Progenitor cell of endocrine pancreas (in vitro differentiated cells): Measurements from ENCODE around the gene RIN2. TPM values are rescaled to one million over a fixed set of nuclear protein-coding genes. Genes with fewer than 3 reads are reported as not detected.

ENCODE experiments used
- DNase-seq: peaks from one replicate; pipeline ENCODE4 v3.0.0; 2021; ENCODE audit warnings: low spot score; ENCODE audit not compliant: unreplicated experiment
- H3K27ac Mint-ChIP-seq: 2 replicates; pipeline ENCODE4 v1.8.0; 2021; ENCODE audit warnings: mild to moderate bottlenecking, moderate library complexity, mixed read lengths
- H3K27me3 Mint-ChIP-seq: 2 replicates; pipeline ENCODE4 v1.8.0; 2021; ENCODE audit warnings: mixed read lengths
- H3K36me3 Mint-ChIP-seq: 2 replicates; pipeline ENCODE4 v1.8.0; 2022; ENCODE audit warnings: mixed read lengths; ENCODE audit not compliant: insufficient read depth
- H3K4me1 Mint-ChIP-seq: 2 replicates; pipeline ENCODE4 v1.8.0; 2021; ENCODE audit warnings: low read depth, mixed read lengths
- H3K4me3 Mint-ChIP-seq: 2 replicates; pipeline ENCODE4 v1.8.0; 2021; ENCODE audit warnings: low read depth, mild to moderate bottlenecking, moderate library complexity, mixed read lengths
- H3K9me3 Mint-ChIP-seq: 2 replicates; pipeline ENCODE4 v1.8.0; 2021; ENCODE audit warnings: low read depth, mixed read lengths
- CTCF ChIP-seq: fragments of 200-600 bp; sonication (generic); IDR thresholded peaks from one replicate; pipeline ENCODE4 v1.5.0; 2021; ENCODE audit warnings: antibody characterized with exemption, mild to moderate bottlenecking; ENCODE audit not compliant: unreplicated experiment
- total RNA-seq: library from RNA; stranded (reverse); gene quantifications from 2 replicates; pipeline ENCODE4 v1.2.1, GENCODE V29; 2021

RIN2 gene
- total RNA-seq, 1 donor from 2014 or later, result 36.1 TPM

DNA sequence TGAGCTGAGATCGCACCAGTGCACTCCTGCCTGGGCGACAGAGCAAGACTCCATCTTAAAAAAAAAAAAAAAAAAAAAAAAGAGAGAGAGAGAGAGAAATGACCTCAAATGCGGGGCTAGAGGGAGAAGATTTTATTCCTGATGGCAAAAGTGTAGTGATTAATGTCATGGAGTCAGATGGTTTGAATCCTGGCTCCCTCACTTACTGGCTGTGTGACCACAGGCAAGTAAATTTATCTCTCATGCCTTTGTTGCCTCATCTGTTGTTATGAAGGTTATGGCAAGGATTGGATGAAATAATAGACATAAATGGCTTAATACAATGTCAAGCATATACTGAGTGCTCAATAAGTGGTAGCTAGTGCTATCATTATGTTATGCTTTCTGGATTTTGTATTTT is 29.3 kb downstream of the RIN2 start:
- Mint-ChIP-seq H3K9me3 (peaks cover 12% of the 10 kb centered on the region), H3K27ac (no peak overlapping the region), H3K36me3 (peaks cover 8% of the 10 kb centered on the region), H3K27me3 (no peaks in the 10 kb centered on the region), H3K4me3 (no peak overlapping the region), H3K4me1 (peaks cover 18% of the 10 kb centered on the region)
- no peak for DNase-seq
- no peak for TF ChIP-seq CTCF

- no peak overlapping the region for H3K27ac Mint-ChIP-seq
- peaks cover 8% of the 10 kb centered on the region for H3K36me3 Mint-ChIP-seq
- no peak for TF ChIP-seq CTCF
- H3K27me3 Mint-ChIP-seq, result no peaks in the 10 kb centered on the region
- no peak for DNase-seq
- H3K9me3 Mint-ChIP-seq, result peaks cover 12% of the 10 kb centered on the region
- no peak overlapping the region for H3K4me3 Mint-ChIP-seq
- peaks cover 18% of the 10 kb centered on the region for H3K4me1 Mint-ChIP-seq
Observed at GRCh38 chr20:19789009-19789408, 31.0 kb downstream of the RIN2 start.

DNA sequence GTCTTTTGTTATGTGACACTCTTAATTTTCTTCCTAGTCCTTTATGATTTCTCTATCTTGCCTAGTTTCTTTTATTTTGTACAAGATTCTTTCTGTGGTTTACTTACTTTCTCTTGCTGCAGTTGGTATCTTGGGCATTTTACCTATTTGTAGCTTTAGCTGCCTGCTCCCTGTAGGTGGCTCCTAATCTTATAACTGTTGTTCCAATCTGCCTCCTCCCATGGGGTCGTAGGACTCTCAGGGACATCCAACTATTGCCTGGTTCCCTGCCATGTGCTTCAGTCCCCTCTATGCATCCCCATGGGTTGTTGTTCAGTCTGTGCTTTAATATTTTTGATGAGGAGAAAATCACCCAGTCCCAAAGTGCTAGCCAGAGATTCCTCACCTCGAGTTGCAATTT is 31.4 kb downstream of the RIN2 start:
- peaks cover 14% of the 10 kb centered on the region for H3K4me1 Mint-ChIP-seq
- no peak overlapping the region for H3K4me3 Mint-ChIP-seq
- H3K36me3 Mint-ChIP-seq, result peaks cover 8% of the 10 kb centered on the region
- peaks cover 12% of the 10 kb centered on the region for H3K9me3 Mint-ChIP-seq
- H3K27me3 Mint-ChIP-seq, result no peaks in the 10 kb centered on the region
- no peak overlapping the region for H3K27ac Mint-ChIP-seq
- TF ChIP-seq CTCF, result no peak
- DNase-seq, result no peak

DNA sequence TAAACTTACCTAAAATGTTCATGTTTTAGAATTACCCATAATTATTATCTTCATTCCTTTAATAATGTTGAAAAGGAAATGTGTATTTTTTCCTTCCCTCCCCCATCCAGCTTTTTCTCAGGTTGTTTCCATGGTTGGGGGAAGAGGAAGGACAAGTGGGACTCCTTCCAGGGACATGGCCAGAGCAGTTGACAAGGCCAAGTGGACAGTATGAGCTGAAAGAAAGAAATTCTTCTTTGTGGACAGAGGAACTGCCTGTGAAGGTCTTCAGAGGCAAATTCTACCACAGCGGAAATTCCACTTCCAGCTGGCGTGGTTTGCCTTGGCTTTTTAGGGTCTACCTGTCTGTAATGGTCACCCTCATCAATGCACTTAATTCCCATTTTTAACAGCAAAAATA is 33.8 kb downstream of the RIN2 start:
- no peak overlapping the region for H3K27ac Mint-ChIP-seq
- TF ChIP-seq CTCF, result no peak
- H3K4me1 Mint-ChIP-seq, result no peaks in the 10 kb centered on the region
- no peak overlapping the region for H3K4me3 Mint-ChIP-seq
- H3K36me3 Mint-ChIP-seq, result peaks cover 8% of the 10 kb centered on the region
- no peaks in the 10 kb centered on the region for H3K27me3 Mint-ChIP-seq
- H3K9me3 Mint-ChIP-seq, result peaks cover 12% of the 10 kb centered on the region
- DNase-seq, result no peak

DNA sequence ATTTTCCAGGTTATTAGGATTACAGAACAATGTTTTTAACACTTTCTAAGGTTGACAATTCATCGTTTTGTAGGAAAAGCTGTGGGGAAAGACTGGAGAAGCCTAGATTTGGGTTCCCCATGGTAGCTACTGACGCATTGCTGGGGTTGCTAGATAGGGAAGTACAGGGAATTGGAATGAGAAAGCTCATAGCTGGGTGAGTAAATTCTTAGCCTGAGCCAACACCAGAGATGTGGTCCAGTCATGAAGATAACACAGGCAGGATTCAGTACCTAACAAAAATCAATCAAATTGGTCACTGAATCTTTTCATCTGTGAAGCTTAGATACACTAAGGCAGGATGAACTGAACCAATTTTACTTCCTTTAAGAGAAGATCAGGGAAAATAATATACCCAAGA is 35.7 kb downstream of the RIN2 start:
- no peak for TF ChIP-seq CTCF
- Mint-ChIP-seq H3K36me3 (peaks cover 4% of the 10 kb centered on the region), H3K4me1 (no peaks in the 10 kb centered on the region), H3K27ac (no peak overlapping the region), H3K9me3 (peaks cover 6% of the 10 kb centered on the region), H3K27me3 (no peaks in the 10 kb centered on the region), H3K4me3 (no peak overlapping the region)
- DNase-seq, result no peak
